HG03439 (cell line): ENCODE measurements around the gene LYL1.
A peak's percentile ranks its signal among the peaks of the same experiment; 100 is the strongest.
"Not testable (repeated sequence)": the region's sequence is repeated elsewhere in the genome, so short reads cannot be mapped to it uniquely, and the experiment has no call there.

Source experiments
- ATAC-seq: cut with Tn5 transposase; IDR thresholded peaks from one replicate; pipeline ENCODE4 v1.9.1; 2021; ENCODE audit warnings: mild to moderate bottlenecking, moderate library complexity; ENCODE audit not compliant: unreplicated experiment

LYL1 gene

GRCh38 chr19:13102666-13103580 is at the start of gene LYL1:
Gene LYL1, minus strand, starts transcription at chr19:13102858. Its CDS starts 1,687 bp downstream, at chr19:13101171.
- ATAC-seq = peak; percentile 38

DNA sequence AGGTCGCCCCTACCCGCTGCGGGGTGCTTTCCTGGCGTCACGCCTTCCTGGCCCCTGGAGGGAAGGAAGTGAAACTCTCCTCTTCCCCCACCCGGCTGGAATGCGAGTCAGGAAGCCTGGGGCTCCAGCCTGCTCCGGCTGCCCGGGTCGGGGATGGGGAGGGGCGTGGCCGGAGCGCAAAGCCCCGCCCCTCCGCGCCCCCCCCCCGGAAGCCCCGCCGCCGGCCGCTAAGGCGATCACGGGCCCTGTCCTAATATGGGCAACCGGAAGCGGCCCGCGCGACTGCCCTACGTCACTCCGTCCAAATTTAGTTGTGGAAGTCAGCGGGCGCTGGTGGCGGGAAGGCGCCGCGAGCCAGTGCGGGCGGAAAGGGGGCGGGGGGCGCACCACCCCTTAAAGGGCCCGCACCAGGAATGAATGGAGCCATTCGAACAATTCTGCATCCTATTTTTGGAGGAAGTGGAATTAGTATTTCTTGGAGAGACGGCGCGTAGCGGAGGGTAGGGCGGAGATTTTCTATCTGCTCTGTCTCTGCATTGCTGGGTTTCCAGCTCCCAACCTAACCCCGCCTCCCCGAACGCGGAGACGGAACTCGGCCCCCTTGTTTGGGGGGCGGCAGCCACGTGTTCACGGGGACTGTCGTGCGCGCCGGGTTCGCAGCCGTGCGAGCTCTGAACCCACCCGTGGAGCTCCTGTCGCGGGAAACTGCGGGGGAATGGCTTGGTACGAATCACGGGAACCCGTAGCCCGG is 49.1 kb upstream of the LYL1 start:
- peak; percentile 40 for ATAC-seq

DNA sequence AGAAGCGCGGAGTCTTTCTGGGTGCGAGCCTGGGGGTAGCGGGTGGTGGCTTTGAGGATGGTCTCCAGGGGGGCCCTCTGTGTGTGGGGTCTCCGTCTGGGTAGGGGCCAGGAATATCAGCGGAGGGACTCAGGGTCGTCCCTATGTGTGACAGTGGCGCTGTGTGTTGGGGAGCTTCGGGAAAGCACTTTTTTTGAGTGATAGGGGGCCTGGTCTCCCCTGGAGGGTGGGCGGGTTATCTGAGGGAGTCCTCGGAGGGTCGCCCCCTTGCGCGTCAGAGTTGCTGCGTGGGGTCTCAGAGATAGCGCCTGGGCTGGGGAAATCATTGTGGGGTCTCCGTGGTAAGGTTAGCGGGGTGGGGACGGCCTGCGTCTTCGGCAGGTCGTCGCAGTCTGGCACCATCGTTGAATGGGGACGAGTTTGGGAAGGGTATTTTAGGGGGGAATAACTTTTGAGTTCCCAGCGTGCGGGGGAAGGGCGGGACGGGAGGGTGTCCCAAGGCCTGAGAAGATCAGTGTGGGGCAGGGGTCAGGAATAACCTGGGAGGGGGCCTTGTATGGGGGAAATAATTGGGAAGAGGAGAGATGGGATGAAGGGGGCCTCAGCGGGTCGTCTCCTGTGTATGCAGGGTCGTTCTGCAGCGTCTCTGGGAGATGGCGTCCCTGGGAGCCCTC is 48.4 kb upstream of the LYL1 start:
- no peak for ATAC-seq

DNA sequence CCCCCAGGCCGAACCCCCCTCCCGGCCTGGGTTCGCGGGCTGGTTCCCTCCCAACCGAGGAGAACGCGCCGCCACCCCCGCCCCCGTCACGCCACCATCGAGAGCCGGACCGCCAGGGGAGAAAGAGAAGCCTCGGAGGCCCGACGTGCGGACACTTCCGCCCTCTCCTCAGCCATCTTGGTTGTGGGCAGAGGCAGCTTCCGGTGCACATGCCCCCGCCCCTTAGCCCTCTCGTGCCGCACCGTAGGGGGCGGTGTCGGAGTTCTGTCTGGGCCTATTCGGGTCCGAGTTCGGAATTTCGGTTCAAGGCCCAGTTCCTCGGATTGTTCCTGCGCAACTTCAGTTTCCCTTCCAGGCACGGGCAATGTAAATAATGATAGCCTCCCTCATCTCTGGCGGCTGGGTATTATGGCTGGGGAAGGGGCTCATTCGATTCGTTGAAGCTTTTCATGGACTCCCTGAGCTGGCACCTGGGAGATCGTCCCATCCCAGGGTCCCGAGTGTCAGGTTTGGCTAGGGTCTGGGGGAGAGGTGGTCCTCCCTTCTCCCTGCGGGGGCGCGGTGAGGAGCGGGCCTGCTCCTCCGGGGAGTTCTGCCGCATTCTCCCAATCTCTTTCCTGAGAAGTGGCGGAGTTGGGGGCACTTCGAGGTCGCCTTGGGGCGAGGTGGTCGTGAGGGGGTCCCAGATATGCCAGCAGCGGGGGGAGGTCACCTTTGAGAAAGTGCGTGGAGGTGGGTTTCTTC is 47.7 kb upstream of the LYL1 start, which contains the start of the genes IER2 and STX10:
Gene IER2 (plus strand): TSS at position 225 of the 744 bp plus-strand sequence. CDS start 2,776 bp downstream, outside the sequence.
Gene STX10 (minus strand): TSS at position 189 of the 744 bp plus-strand sequence. CDS start 202 bp downstream, outside the sequence.
- ATAC-seq = peak; percentile 44

DNA sequence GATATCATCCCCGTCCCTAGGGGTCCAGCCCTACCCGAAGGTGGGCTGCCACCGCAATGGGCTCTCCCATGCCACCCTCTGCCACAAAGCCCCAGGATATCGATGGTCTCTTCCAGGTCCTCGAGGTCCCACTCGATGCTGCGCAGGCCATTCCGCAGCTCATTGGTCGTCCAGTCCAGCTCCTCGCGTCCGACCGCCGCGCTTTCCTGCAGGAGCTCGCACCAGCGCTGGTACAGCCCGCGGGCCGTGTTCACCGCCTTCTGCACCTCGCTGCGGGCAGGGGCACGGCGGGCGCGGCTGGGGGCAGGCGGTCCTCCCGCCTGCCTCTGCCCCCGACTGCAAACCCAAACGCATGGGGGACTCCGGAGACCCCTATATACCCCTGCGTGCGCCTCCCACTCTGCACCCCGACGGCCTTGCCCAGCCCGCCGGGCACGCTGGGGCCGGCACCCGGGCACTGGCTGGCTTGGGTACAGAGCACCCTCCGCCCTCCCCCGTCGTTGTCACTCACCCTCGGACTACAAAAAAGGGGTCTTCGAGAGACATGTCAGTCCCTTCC is 47.0 kb upstream of the LYL1 start:
- ATAC-seq = no peak

GRCh38 chr19:13149173-13149627 is 46.5 kb upstream of the LYL1 start:
- ATAC-seq = not testable (repeated sequence)

- ATAC-seq = no peak
Observed at GRCh38 chr19:13146763-13147563, 44.3 kb upstream of the LYL1 start.

GRCh38 chr19:13139633-13140311 is 37.1 kb upstream of the LYL1 start:
- no peak for ATAC-seq

- no peak for ATAC-seq
Observed at GRCh38 chr19:13138916-13139198, 36.2 kb upstream of the LYL1 start.

DNA sequence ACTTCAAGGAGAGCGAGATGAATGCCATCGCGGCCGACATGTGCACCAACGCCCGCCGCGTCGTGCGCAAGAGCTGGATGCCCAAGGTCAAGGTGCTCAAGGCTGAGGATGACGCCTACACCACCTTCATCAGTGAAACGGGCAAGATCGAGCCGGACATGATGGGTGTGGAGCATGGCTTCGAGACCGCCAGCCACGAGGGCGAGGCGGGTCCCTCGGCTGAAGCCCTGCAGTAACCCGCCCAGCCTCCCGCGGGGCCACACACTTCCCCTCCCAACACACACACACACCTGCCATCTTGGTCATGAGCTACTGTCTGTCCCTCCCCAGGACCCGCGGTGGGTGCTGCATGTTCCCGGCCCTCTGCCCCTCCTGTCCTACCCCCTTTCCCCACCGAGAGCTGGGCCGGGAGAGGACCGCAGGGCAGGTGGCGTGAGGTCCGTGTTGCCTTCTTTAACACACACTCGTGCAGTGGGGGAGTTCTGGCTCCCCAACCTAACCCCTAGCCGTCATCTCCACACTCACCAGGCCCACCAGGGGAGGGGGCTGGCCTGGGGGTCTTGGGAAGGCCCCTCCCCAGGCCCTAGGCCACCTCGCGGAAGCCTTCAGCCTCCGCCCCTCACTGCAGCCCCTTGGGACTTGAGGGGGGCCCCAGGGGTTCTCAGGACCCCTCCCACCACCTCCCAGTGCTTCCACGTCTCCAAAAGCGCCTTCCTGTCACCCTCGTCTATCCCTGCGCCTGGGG is 35.7 kb upstream of the LYL1 start:
- no peak for ATAC-seq

DNA sequence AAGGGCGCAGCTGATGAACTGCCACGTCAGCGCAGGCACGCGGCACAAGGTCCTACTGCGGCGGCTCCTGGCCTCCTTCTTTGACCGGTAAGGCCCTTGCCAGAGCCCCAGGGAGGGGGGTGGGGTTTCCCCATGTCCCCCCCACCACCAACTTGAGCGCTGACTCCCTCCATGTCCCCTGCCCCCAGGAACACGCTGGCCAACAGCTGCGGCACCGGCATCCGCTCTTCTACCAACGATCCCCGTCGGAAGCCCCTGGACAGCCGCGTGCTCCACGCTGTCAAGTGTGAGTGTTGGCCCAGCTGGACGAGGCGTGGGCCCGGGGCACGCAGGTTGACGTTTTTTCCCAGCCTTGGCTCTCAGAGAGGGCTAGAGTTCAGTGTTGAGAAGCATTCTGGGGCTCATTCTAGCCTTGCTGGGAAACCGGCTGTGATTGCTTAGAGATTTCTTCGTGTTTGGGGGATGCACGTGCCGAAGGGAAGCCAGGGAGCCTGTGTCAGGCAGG is 34.7 kb upstream of the LYL1 start:
- no peak for ATAC-seq

- ATAC-seq = no peak
Observed at GRCh38 chr19:13135068-13136062, 32.7 kb upstream of the LYL1 start.

GRCh38 chr19:13134626-13135025 is 32.0 kb upstream of the LYL1 start:
- no peak for ATAC-seq

DNA sequence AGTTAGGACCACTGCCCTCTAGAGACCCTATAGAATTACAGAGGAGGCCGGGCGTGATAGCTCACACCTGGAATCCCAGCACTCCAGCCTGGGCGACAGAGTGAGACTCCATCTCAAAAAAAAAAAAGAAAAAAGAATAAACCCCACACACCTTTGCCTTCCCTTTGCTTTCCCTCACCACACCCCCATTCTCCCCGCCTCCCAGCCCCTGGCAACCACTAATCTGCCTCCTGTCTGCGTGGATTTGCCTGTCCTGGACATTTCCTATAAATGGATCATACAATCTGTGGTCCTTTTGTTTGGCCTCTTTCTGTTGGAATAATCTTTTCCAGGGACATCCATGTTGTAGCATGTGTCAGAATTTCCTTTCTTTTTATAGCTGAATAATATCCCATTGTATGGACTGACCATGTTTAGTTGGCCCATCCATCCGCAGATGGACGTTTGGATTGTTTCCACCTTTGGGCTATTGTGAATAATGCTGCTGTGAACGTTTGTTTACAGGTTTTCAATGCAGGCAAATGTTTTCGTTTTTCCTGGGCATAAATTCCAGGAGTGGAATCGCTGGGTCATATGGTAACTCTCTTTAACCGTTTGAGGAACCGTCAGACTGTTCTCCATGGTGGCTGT is 30.7 kb upstream of the LYL1 start:
- no peak for ATAC-seq

GRCh38 chr19:13132471-13133180 is 30.0 kb upstream of the LYL1 start:
- ATAC-seq = no peak
